ENCODE results near the gene NPAS4. TPM values are rescaled to one million over a fixed set of nuclear protein-coding genes. Genes with fewer than 3 reads are reported as not detected.
"Not testable (repeated sequence)": the region's sequence is repeated elsewhere in the genome, so short reads cannot be mapped to it uniquely, and the experiment has no call there.

Gene NPAS4
- total RNA-seq, 1 donor: not detected

DNA sequence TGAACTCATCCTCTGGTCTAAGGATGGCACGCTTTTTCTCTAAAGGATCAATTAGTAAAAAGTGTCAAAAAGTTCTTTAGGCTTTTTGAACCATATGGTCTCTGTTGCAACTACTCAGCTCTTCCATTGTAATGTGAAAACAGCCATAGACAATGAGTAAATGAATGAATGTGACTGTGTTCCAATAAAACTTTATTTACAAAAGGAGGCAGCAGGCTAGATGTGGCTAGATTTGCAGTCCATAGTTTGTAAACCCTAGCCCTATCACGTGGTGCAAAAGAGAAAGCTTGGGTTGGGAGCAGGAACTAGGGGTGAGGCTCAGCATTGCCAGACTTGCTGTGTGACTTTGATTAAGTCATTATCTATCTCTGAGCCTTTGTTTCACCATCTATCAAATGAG is 5.4 kb upstream of the NPAS4 start:
- DNase-seq (ENCODE audit: low read depth in 2 of 3, low spot score in 2 of 3): no peak

DNA sequence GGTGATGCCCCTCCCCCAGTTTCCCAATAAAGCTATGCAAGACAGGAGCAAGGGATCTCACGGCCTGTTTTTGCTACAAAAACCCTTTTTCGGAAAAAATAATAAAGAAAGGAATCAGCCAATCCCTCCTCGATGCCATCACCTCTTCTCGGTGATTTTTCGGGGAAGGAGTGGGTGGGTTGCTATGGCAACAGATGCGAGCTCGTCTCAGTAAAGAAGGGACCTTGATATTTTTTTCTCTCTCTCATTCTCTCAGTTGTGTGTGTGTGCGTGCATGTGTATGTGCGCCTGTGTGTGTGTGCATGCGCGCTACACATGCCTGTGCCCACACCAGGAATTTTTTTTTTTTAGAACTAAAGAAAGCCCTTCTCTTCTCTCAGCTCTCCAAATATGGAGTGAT is 3.8 kb upstream of the NPAS4 start:
- DNase-seq (ENCODE audit: low read depth in 2 of 3, low spot score in 2 of 3): no peak

GRCh38 chr11:66418168-66418985 is 2.5 kb upstream of the NPAS4 start:
- peak in 2 of 3 donors; percentile 76 to 78 for DNase-seq (ENCODE audit: low read depth in 2 of 3, low spot score in 2 of 3)

- no peak for DNase-seq (ENCODE audit: low read depth in 2 of 3, low spot score in 2 of 3)
Measured at GRCh38 chr11:66418986-66419308, 1.9 kb upstream of the NPAS4 start.

GRCh38 chr11:66419825-66420224 is 1.0 kb upstream of the NPAS4 start:
- DNase-seq (ENCODE audit: low read depth in 2 of 3, low spot score in 2 of 3): no peak

GRCh38 chr11:66421492-66422205 is 814 bp downstream of the NPAS4 start:
- peak; percentile 85 to 90 (median 88) for DNase-seq (ENCODE audit: low read depth in 2 of 3, low spot score in 2 of 3)

- no peak for DNase-seq (ENCODE audit: low read depth in 2 of 3, low spot score in 2 of 3)
Measured at GRCh38 chr11:66426314-66426713, 5.5 kb downstream of the NPAS4 start.

DNA sequence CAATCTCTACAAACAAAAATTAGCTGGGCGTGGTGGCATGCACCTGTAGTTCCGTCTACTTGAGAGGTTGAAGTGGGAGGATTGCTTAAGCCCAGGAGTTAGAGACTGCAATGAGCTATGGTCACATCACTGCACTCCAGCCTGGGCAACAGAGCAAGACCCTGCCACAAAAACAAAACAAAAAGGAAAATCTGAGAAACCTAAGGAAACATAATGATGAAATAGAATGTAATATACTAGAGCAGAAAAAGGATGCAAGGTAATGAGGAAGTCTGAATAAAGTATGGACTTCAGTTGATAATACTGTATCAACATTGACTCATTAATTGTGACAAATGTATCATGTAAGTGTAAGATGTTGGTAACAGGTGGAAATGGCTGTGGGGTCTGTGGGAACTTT is 8.1 kb downstream of the NPAS4 start:
- no peak for DNase-seq (ENCODE audit: low read depth in 2 of 3, low spot score in 2 of 3)

GRCh38 chr11:66429983-66430602 is 9.3 kb downstream of the NPAS4 start:
- DNase-seq (ENCODE audit: low read depth in 2 of 3, low spot score in 2 of 3): peak; percentile 54 to 82 (median 66)

- DNase-seq (ENCODE audit: low read depth in 2 of 3, low spot score in 2 of 3): not testable (repeated sequence)
Measured at GRCh38 chr11:66431287-66431686, 10.5 kb downstream of the NPAS4 start.

- DNase-seq (ENCODE audit: low read depth in 2 of 3, low spot score in 2 of 3): not testable (repeated sequence)
Measured at GRCh38 chr11:66431871-66432329, 11.1 kb downstream of the NPAS4 start.

DNA sequence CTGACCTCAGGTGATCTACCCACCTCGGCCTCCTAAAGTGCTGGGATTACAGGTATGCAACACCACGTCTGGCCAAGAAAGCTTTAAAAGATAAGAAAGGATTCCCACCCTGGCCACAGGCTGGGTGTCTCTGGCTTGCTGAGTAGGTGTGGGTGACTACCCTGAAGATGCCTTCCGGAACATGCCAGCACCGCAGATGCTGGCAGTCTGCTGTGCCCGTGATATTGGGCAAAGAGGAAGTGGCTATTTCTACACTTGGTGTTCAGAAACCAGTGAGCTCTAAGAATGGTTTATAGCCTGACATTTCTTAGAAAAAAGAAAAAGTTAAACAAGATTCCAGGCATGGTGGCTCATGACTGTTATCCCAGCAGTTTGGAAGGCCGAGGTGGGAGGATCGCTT is 11.8 kb downstream of the NPAS4 start:
- peak in 2 of 3 donors; percentile 15 to 31 for DNase-seq (ENCODE audit: low read depth in 2 of 3, low spot score in 2 of 3)

- DNase-seq (ENCODE audit: low read depth in 2 of 3, low spot score in 2 of 3): no peak
Measured at GRCh38 chr11:66437979-66438503, 17.2 kb downstream of the NPAS4 start.

GRCh38 chr11:66438504-66439466 is 17.9 kb downstream of the NPAS4 start, which contains the start of gene MRPL11:
Gene MRPL11, minus strand, starts transcription at chr11:66438848. Its CDS starts 94 bp downstream, at chr11:66438754.
- DNase-seq (ENCODE audit: low read depth in 2 of 3, low spot score in 2 of 3): peak; percentile 83 to 95 (median 91)

GRCh38 chr11:66440101-66440939 is 19.5 kb downstream of the NPAS4 start:
- DNase-seq (ENCODE audit: low read depth in 2 of 3, low spot score in 2 of 3): not testable (repeated sequence)

GRCh38 chr11:66440940-66441282 is 20.1 kb downstream of the NPAS4 start:
- not testable (repeated sequence) for DNase-seq (ENCODE audit: low read depth in 2 of 3, low spot score in 2 of 3)

DNA sequence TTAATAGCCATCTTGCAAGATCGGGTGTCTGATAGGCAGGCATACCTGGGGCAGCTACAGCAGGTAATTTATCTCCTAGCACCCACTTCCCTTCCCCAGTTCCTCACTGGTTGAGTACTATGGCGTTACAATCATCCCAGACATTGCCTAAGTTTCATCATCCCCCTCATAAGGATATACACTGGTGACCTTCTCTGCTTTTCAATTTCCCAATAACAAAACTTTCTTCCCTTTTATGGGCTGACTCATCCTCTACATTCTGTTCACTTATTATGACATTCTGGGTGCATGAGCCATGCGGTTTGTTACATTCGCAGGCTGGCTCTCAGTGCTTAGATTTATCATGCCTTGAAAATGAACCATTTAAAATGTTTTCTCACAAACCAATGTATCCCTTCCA is 22.8 kb downstream of the NPAS4 start:
- no peak for DNase-seq (ENCODE audit: low read depth in 2 of 3, low spot score in 2 of 3)

DNA sequence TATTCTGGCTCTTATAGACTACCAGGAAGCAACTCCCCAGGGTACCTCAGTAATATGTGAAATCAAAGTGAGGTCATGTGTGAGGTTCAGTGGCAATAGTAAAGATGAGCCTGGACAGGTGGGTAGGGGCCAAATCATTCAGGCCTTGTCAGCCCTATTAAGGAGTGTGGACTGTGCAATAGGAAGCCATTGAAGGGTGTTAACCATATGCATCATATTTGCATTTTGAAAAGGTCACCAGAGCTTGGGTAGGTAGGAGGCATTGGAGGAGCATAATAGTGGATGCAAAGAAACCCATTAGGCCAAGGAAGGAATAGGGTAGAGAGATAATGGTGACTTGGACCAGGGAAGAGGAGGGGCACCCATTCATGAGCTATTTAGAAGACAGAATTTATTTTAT is 26.2 kb downstream of the NPAS4 start:
- DNase-seq (ENCODE audit: low read depth in 2 of 3, low spot score in 2 of 3): no peak

GRCh38 chr11:66448523-66448922 is 27.7 kb downstream of the NPAS4 start:
- no peak for DNase-seq (ENCODE audit: low read depth in 2 of 3, low spot score in 2 of 3)

Data from hematopoietic multipotent progenitor cell (in vitro differentiated cells).